ENCODE results near the gene CCDC51. TPM values are rescaled to one million over a fixed set of nuclear protein-coding genes. Genes with fewer than 3 reads are reported as not detected.

The CCDC51 gene
- polyA plus RNA-seq, 1 of the 3 experiments (the other 2 are of a cell fraction), result 24.2 TPM

DNA sequence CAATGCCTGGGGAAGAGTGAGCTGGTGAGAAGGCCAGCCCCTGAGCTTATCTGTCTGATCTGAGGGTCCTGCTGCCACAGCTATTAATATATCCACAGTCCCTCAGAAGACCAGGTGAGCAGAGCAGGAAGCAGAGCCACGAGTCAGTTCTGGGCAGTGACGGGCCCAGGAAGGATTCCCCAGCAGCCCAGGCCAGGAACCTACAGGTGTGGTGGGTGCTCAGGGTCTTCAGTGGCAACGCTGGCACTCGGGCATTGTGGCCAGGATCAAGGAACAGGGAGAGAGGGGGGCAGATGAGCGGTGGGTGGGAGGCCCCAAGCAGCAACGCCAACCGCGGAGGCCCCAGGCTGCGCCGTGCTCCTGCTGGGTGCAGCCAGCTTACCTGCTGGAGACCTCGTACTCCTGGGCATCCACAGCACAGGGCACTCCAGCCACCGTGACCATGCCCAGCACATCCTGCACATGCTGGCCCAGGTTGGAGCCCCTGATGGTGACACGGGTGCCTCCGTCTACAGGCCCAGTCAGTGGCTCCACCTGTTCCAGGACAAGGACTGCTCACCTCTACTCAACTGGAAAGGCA lies 22.3 kb downstream of the CCDC51 start:
- WGBS (ENCODE audit: low lambda C conversion rate), result 81% methylated on average over 9 of the region's 14 CpGs
- no peaks in the 10 kb centered on the region for H3K27me3 ChIP-seq (ENCODE audit: insufficient read depth)
- ChIA-PET CTCF (interaction anchor here (8.7 to 14.1 kb wide), 2 partner anchors 17 to 18 kb away, joined by 61 to 156 read pairs; no protein-coding TSS in a partner anchor), POLR2A (no interaction called here)
- H3K4me3 ChIP-seq (ENCODE audit: low read depth in 2 of 2, low read length in 1 of 2), result no peak overlapping the region
- no peak for DNase-seq
- no peaks in the 10 kb centered on the region for H3F3A ChIP-seq (replicated peaks; ENCODE audit: insufficient read depth)
- H3K27ac ChIP-seq (ENCODE audit: low read depth in 2 of 2, low read length in 1 of 2), result no peak overlapping the region
- no peaks in the 10 kb centered on the region for H3K9me2 ChIP-seq
- peaks cover 5% of the 10 kb centered on the region; the same call in 1 of the 2 replicates for H3K79me2 ChIP-seq (ENCODE audit: insufficient read depth)
- H3K9me3 ChIP-seq, result no peaks in the 10 kb centered on the region
- no peak for TF ChIP-seq NRF1 (IDR thresholded peaks at IDR 0.05; ENCODE audit: low read depth, low read length)
- no peak for TF ChIP-seq JUND (IDR thresholded peaks at IDR 0.05)
- no peak for TF ChIP-seq NFIC (IDR thresholded peaks at IDR 0.05; ENCODE audit: borderline replicate concordance)
- TF ChIP-seq, protein P1, sequence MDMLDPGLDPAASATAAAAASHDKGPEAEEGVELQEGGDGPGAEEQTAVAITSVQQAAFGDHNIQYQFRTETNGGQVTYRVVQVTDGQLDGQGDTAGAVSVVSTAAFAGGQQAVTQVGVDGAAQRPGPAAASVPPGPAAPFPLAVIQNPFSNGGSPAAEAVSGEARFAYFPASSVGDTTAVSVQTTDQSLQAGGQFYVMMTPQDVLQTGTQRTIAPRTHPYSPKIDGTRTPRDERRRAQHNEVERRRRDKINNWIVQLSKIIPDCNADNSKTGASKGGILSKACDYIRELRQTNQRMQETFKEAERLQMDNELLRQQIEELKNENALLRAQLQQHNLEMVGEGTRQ (IDR thresholded peaks at IDR 0.05; ENCODE audit: borderline replicate concordance, low read depth, low read length), result no peak
- TF ChIP-seq EP300 (IDR thresholded peaks at IDR 0.05; ENCODE audit: borderline replicate concordance in 1 of 2, low read depth in 1 of 2, low read length in 1 of 2), result no peak
- no peak for TF ChIP-seq POLR2AphosphoS5 (IDR thresholded peaks at IDR 0.05; ENCODE audit: low read depth, low read length)
- TF ChIP-seq TAF1 (IDR thresholded peaks at IDR 0.05; ENCODE audit: borderline replicate concordance, low read depth, low read length), result no peak
- no peak for TF ChIP-seq MXI1 (IDR thresholded peaks at IDR 0.05; ENCODE audit: low read depth, low read length)
- TF ChIP-seq FOXJ3 (CRISPR knock-in tag; IDR thresholded peaks at IDR 0.05), result no peak
- H3K36me3 ChIP-seq (replicated peaks in 1 of 2; ENCODE audit: control insufficient read depth in 1 of 2, insufficient read depth in 2 of 2, low read length in 1 of 2), result peaks cover 0 to 65% of the 10 kb centered on the region in 2 experiments
- H3K4me2 ChIP-seq, result no peak overlapping the region
- no peak overlapping the region for H3K9ac ChIP-seq
- H2AFZ ChIP-seq (ENCODE audit: low read depth), result no peak overlapping the region
- no peaks in the 10 kb centered on the region for H4K20me1 ChIP-seq (ENCODE audit: insufficient read depth)
- peaks cover 0 to 16% of the 10 kb centered on the region in 2 experiments; a peak in 1 of 4 replicates for H3K4me1 ChIP-seq (ENCODE audit: control insufficient read depth in 1 of 2, insufficient read depth in 2 of 2, low read depth in 1 of 2, low read length in 1 of 2)

DNA sequence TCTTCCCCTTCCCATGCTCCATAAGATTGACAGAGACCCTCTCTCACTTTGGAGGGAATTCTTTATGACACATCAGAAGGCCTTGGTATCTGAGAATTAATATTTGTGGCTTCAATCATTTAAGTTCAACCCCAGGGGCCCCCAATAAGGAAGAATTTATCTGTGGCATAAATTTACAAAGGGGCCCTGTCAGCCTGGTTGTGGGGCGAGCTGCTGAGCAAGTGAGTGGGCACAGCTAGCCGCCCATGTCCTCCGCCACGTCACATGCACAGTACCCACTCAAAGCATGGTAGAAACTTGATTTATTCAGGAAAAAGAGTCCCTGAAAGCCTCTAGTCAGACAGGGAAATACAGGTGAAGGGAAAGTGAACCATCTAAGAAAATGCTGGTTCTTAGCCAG lies 23.4 kb downstream of the CCDC51 start:
- H4K20me1 ChIP-seq (ENCODE audit: insufficient read depth), result no peaks in the 10 kb centered on the region
- peaks cover 0 to 72% of the 10 kb centered on the region in 2 experiments for H3K36me3 ChIP-seq (replicated peaks in 1 of 2; ENCODE audit: control insufficient read depth in 1 of 2, insufficient read depth in 2 of 2, low read length in 1 of 2)
- H3F3A ChIP-seq (replicated peaks; ENCODE audit: insufficient read depth), result no peaks in the 10 kb centered on the region
- WGBS (ENCODE audit: low lambda C conversion rate), result 93% methylated on average over 4 of the region's 4 CpGs
- H3K27ac ChIP-seq (ENCODE audit: low read depth in 2 of 2, low read length in 1 of 2), result no peak overlapping the region
- CTCF ChIA-PET, result interaction anchor here (1.2 to 14.1 kb wide), 3 partner anchors 16 to 117 kb away, joined by 3 to 156 read pairs (median 61); no protein-coding TSS in a partner anchor
- H3K4me1 ChIP-seq (ENCODE audit: control insufficient read depth in 1 of 2, insufficient read depth in 2 of 2, low read depth in 1 of 2, low read length in 1 of 2), result peaks cover 0 to 7% of the 10 kb centered on the region in 2 experiments; a peak in 1 of 4 replicates
- H3K4me2 ChIP-seq, result no peak overlapping the region
- POLR2A ChIA-PET, result interaction anchor here (0.6 kb wide), 1 partner anchor 43 kb away, joined by 3 read pairs; no protein-coding TSS in a partner anchor
- no peaks in the 10 kb centered on the region for H3K9me3 ChIP-seq
- H3K27me3 ChIP-seq (ENCODE audit: insufficient read depth), result no peaks in the 10 kb centered on the region
- H3K4me3 ChIP-seq (ENCODE audit: low read depth in 2 of 2, low read length in 1 of 2), result no peak overlapping the region
- H3K9ac ChIP-seq, result no peak overlapping the region
- no peaks in the 10 kb centered on the region for H3K9me2 ChIP-seq
- H2AFZ ChIP-seq (ENCODE audit: low read depth), result no peak overlapping the region
- no peak for DNase-seq
- no peaks in the 10 kb centered on the region for H3K79me2 ChIP-seq (ENCODE audit: insufficient read depth)
- no peak for TF ChIP-seq ELF1 (IDR thresholded peaks at IDR 0.05)
- TF ChIP-seq POLR2AphosphoS5 (IDR thresholded peaks at IDR 0.05; ENCODE audit: low read depth, low read length), result no peak
- no peak for TF ChIP-seq GABPA (IDR thresholded peaks at IDR 0.05; ENCODE audit: low read depth)
- TF ChIP-seq EP300 (IDR thresholded peaks at IDR 0.05; ENCODE audit: borderline replicate concordance in 1 of 2, low read depth in 1 of 2, low read length in 1 of 2), result no peak
- TF ChIP-seq IRF3 (IDR thresholded peaks at IDR 0.05; ENCODE audit: low read depth, low read length), result no peak
- TF ChIP-seq ZBTB33 (IDR thresholded peaks at IDR 0.05; ENCODE audit: borderline replicate concordance, low read depth), result no peak
- TF ChIP-seq, protein P2, sequence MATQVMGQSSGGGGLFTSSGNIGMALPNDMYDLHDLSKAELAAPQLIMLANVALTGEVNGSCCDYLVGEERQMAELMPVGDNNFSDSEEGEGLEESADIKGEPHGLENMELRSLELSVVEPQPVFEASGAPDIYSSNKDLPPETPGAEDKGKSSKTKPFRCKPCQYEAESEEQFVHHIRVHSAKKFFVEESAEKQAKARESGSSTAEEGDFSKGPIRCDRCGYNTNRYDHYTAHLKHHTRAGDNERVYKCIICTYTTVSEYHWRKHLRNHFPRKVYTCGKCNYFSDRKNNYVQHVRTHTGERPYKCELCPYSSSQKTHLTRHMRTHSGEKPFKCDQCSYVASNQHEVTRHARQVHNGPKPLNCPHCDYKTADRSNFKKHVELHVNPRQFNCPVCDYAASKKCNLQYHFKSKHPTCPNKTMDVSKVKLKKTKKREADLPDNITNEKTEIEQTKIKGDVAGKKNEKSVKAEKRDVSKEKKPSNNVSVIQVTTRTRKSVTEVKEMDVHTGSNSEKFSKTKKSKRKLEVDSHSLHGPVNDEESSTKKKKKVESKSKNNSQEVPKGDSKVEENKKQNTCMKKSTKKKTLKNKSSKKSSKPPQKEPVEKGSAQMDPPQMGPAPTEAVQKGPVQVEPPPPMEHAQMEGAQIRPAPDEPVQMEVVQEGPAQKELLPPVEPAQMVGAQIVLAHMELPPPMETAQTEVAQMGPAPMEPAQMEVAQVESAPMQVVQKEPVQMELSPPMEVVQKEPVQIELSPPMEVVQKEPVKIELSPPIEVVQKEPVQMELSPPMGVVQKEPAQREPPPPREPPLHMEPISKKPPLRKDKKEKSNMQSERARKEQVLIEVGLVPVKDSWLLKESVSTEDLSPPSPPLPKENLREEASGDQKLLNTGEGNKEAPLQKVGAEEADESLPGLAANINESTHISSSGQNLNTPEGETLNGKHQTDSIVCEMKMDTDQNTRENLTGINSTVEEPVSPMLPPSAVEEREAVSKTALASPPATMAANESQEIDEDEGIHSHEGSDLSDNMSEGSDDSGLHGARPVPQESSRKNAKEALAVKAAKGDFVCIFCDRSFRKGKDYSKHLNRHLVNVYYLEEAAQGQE (IDR thresholded peaks at IDR 0.05; ENCODE audit: low read depth, low read length), result no peak
- no peak for TF ChIP-seq MXI1 (IDR thresholded peaks at IDR 0.05; ENCODE audit: low read depth, low read length)
- TF ChIP-seq, protein P1 (IDR thresholded peaks at IDR 0.05; ENCODE audit: borderline replicate concordance, low read depth, low read length), result no peak
- TF ChIP-seq MAX (IDR thresholded peaks at IDR 0.05; ENCODE audit: low read depth), result no peak
- no peak for TF ChIP-seq NFIC (IDR thresholded peaks at IDR 0.05; ENCODE audit: borderline replicate concordance)
- TF ChIP-seq RXRA (IDR thresholded peaks at IDR 0.05; ENCODE audit: borderline replicate concordance, low read depth), result no peak
- no peak for TF ChIP-seq RAD21 (IDR thresholded peaks at IDR 0.05; ENCODE audit: low read length)
